Activated CD8-positive, alpha-beta memory T cell treated with anti-CD3 and anti-CD28 coated beads, Interleukin-2, amount 50 U/mL, for 48 hours (primary cell): Measurements from ENCODE around the gene SMYD3.

ENCODE experiments used
- DNase-seq: peaks from one replicate; pipeline ENCODE4 v3.0.0-alpha.2; 2020

Gene SMYD3

DNA sequence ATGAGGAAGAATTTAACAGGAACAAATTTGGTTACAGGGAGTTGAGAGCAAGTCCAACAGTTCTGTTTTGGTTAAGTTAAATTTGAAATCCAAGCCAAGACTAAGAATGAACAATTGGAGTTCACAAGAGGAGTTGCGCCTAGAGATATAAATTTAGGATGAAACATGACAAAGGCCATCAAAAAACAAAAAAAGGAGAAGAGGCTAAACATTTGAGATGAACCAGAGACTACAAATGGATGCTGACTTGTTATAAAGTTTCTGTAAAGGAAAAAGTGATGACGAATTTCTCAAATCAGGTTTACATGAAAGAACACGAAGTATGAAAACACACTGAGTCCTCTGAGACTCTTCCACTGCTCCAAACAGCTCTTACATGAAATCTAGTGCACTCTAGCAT lies 575.6 kb downstream of the SMYD3 start:
- no peak for DNase-seq

DNA sequence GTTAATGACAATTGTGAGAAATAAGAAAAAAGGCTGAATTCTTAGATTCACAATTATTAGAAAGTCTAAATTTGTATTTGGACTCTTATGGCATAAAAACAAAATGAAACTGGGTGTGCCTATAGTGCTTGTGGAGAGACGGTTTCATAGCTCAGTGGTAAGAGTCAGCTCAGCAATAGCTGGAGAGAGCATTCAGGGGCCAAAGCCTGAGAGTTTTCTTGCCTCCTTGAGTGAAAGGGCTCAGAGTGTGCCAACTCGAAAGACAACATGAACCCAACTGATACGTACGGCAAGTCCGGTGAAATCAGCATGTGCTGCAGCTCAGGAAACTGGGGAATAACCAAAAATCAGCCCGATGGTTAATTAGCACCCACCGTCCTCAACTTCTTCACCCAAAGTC lies 577.9 kb downstream of the SMYD3 start:
- no peak for DNase-seq

DNA sequence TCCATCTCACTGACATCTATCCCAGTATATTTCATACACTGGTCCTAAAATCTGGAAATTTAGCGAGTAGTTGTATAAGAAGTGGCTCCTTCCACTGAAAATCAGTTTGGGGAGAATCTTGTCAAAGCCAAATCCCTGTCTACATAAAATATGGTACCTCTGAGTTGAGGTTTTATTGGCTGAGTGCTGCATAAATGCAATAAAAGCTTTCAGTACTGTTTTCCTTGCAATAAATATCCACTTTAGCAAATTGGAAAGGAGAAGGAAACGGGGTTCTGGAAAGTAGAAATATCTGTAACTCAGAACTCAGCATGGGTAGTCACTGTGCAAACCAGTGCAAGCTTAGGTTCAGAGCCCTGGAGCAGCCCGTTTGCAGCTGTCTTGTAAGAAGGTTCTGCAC lies 580.2 kb downstream of the SMYD3 start:
- DNase-seq, result no peak

DNA sequence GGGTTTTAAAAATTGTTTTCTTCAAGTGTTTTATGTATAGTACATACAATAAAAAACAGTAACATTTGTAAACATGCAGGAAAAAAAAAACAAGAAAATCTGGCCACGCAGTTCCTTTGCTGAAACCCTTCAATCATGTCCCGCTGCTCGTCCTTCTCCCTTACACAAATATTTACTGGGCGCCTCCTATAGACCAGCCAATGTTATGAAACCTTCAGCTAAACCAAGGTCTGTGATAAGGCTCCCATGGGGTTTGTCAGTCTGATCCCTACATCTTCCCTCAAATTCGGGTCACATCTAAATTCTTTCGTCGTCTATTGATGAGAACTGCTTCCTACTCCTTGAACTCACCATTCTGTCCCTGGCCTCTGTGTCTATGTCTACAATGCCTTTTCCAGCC lies 583.9 kb downstream of the SMYD3 start:
- no peak for DNase-seq

DNA sequence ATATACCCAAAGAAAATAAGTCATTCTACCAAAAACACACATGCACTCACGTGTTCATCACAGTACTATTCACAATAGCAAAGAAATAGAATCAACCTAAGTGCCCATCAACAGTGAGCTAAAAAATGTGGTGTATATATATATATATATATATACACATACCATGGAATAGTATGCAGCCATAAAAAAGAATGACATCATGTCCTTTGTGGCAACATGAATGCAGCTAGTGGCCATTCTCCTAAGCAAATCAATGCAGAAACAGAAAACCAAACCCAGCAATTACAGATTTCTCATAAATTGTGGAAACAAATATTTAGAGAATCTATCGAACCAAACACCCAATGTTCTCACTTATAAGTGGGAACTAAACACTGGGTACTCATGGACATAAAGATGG lies 585.7 kb downstream of the SMYD3 start:
- DNase-seq, result no peak

DNA sequence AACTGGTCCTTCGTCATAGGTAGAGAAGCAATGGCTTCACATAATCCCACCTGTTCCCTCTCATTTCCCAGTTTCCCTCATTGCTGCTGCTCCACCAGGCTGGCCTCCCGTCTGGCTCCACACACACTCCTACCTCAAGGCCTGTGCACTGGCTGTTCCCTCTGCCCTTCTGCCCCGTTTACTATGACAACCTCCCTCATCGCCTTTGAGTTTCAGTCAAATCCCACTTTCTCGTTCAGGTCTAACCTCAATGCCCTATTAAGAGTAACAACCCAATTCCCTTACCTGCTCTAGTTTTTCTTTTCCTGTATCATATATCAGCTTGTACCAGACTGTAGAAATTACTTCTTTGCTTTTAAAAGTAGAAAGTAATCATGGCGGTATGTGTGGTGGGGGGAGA lies 589.7 kb downstream of the SMYD3 start:
- no peak for DNase-seq

DNA sequence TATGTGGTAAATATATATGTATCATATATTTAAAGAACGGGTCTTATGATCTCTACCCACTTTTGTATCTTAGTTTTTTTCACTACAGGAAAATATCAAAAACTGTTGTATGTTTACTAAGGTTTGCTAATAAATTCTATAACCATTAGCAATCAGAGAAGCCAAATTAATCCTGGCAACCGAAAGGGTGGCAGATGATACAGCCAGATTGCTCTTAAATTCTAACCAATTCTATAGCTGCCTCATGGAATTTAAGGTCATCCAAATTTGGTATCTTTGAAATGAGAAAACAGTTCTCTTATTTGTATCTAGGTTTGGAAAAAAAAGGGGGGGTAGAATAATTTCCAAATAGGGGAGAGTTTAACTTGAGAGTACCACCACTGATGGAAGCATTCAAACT lies 591.2 kb downstream of the SMYD3 start:
- no peak for DNase-seq

DNA sequence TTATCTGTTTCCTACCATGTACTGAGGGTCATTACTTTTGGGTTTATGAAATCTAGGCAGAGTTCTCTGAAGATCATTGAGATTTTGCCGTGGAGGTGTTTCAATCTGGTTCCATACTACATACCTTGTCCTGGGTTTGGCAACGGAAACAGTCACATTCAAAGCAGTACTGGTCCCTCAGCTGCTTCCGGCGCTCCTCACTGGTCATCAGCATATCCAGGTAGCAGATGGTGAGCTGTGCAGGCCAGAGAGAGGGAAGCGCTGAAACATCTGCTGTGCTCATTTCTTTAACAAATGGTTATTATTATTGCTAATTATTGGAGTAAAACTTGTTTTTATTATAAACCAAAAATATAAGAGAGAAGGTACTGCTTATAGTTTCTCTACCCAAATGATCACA lies 591.7 kb downstream of the SMYD3 start:
- no peak for DNase-seq

DNA sequence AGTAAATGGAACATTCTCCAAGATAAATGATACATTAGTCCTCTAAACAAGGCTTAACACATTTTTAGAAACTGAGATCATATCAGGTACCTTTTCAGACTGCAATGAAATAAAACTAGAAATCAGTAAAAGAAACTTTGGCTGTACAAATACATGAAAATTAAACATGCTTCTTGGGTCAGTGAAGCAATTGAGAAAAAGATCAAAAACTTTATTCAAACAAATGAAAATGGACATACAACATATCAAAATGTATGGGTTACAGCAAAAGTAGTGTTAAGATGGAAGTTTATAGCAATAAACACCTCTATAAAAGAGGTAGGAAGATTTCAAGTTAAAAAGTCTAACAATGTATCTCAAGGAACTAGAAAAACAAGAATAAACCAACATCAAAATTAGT lies 598.5 kb downstream of the SMYD3 start:
- no peak for DNase-seq

DNA sequence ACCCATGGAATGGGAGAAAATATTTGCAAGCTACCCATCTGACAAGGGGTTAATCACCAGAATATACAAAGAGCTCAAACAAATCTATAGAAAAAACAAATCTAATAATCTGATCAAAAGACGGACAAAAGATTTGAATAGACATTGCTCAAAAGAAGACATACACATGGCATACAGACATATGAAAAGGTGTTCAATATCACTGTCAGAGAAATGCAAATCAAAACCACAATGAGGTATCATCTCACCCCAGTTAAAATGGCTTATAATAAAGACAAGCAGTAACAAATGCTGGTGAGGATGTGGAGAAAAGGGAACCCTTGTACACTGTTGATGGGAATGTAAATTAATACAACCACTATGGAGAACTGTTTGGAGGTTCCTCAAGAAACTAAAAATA lies 600.9 kb downstream of the SMYD3 start:
- no peak for DNase-seq

DNA sequence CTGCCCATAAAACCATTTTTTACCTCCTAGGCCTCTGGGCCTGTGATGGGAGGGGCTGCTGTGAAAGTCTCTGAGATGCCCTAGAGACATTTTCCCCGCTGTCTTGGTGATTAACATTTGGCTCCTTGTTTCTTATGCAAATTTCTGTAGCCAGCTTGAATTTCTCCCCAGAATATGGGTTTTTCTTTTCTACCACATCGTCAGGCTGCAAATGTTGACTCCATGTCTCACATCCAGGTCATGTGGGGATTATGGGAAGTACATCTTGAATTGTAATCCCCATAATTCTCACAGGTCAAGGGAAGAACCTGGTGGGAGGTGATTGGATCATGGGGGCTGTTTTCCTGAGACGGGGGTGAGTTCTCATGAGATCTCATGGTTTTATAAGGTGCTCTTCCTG lies 603.2 kb downstream of the SMYD3 start:
- DNase-seq, result no peak

DNA sequence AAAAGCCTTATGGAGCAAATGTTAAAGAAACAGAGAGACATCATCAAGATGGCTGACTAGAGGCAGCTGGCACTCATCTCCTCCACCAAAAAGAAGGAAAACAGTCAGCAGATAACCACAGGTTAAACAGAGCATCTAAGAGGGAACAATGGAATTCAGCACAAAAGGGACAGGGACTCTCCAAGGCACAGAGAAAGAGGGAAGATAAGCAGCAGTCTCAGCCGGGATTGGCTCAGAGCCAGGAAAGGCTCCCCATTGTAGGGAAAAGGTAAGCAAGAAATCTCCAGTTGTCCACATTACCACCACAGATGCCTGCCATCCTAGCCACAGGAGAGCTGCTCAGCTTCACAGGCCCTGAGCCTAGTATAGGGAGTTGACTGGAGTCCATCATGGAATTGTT lies 605.5 kb downstream of the SMYD3 start:
- no peak for DNase-seq

DNA sequence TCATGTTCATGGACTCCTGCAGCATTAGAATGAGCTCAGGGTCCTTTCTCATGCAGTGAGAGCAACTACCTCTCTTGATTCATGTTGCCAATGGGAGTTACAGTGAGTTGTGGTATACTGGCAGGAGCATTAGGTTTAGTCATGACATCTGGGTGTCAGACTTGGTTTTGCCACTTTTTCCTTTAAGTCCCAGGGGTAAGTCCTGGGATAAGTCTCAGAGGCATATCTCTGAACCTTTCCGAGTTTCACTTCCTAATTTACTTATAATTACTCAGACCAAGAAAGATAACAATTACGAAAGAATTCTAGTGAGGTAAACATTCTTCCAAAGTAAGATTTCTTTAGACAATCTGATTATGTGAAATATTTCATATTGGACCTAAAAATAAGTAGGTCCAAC lies 606.0 kb downstream of the SMYD3 start:
- no peak for DNase-seq

DNA sequence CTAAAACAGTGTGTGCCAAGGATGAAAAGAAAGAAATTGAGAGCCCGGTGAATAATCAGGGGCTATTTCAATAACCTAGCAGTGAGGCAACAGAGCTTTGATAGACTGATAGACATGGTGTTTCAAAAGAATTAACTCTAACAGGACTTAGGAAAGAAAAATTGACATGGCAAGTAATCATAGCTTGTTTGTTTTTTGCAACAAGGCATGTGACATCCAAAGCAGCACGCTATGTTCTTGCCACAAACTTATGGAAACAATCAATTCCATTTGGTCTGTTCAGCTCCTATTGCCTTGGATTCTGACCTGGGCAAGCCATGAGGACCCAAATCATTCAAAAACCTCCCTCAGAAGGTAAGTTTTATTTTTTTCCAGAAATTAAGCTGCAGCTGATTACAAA lies 608.5 kb downstream of the SMYD3 start:
- DNase-seq, result no peak

DNA sequence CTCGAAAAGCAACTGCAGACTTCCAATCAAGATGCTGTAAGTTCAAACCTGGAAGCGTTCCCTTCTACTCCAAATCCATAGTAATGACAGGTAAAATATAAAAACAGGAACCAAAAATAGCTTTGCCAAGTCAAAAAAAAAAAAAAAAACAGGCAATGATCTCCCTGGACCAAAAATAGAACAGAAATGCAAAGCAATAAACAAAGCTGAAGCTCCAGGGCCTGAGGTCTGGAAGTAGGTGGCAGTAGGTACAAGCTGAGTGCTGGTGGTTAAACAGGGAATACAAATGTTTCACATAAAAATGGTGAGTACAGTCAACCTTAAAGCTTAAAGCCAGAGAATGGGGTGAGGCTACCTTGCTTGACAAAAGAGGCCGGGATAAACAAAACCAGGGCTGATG lies 610.8 kb downstream of the SMYD3 start:
- DNase-seq, result no peak

DNA sequence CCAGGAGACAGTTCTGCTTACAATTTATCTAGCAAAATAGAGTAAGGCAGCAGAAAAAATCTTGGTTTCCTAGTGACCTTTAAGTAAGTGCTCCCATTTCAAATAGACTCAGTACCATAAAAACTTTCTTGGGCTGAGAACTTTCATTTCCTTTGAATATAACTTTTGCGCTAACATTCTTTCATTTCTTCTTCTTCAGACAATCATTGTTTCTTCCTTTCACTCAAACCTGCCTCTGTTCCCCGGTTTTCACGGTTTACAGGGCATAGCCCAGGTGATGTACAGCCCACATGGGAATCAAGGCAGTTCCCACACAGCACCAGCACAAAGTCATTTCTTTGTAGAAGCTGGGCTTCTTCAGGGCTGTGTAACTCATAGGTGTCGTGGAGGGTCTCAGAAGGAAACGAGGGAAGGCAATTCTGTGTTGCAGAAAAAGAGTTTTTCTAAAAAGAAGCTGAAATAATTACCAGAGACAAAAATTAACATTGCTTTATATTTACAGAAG lies 611.6 kb downstream of the SMYD3 start:
- no peak for DNase-seq

DNA sequence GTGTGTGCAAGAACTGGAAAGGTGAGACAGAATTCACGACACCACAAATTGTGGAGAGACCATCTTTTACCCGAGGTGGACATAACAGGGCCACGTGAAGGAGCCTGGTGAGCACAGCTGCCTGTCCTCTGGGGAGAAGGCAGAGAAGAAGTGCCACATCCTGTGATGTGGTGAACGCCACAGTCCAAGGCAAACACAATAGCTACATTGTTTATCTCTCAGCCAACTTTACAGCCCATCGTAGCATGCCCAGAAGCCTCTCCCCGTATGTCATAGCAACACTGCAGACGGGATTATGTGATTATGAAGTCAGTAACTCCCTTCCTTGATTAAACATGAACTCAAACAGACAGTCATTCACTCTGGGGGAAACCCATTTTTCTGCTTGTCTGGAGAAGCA lies 612.2 kb downstream of the SMYD3 start:
- DNase-seq, result no peak

DNA sequence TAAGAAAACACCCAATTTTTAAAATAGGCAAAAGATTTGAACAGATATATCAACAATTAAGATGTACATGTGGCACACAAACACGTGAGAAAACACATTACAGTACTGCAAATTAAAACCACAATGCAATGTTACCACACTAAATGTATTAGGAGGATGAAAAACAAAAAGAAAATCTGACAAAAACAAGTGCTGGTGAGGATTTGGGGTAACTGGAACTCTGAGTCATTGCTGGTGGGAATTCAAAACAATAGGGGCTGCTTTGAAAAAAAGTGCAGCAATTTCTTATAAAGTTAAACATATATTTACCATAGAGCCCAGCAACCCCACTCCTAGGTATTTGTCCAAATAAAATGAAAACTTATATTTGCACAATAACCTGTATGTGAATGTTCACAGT lies 614.1 kb downstream of the SMYD3 start:
- no peak for DNase-seq

DNA sequence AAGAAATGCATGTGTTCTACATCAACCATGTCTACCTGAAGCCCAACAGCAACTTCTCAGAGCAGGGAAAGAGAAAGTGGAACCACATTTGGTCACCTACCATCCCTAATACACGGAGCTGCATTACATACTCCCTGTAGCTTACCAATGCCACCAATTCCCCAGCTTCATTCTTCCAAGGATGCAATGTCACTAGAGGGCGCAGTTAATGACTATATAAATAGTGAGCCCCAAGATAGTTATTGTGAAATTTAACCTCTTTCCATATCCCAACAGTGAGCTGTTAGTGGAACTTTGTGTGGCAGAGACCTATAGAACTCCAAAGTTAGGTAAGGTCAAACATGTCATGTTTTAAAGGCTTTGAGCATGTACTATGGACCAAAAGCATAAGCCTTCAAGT lies 618.3 kb downstream of the SMYD3 start:
- no peak for DNase-seq

DNA sequence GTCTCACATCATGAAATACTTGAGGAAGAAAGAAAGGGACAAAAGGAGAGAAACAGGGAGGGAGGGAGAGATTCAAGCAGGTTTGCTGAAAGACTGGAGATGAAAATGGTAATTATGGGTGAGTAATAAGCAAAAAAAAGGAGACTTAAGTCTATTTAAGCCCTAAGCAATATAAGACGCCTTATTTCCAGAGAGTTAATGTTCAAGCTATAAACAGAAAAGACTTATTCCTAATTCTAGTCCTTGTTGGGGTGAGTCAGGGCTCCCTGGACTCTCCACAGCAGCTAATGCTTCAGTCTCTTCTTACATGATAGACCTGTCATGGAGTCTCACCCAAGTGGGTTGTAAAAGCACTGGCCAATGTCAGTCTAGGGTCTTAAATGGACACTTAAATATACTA lies 619.2 kb downstream of the SMYD3 start:
- no peak for DNase-seq

DNA sequence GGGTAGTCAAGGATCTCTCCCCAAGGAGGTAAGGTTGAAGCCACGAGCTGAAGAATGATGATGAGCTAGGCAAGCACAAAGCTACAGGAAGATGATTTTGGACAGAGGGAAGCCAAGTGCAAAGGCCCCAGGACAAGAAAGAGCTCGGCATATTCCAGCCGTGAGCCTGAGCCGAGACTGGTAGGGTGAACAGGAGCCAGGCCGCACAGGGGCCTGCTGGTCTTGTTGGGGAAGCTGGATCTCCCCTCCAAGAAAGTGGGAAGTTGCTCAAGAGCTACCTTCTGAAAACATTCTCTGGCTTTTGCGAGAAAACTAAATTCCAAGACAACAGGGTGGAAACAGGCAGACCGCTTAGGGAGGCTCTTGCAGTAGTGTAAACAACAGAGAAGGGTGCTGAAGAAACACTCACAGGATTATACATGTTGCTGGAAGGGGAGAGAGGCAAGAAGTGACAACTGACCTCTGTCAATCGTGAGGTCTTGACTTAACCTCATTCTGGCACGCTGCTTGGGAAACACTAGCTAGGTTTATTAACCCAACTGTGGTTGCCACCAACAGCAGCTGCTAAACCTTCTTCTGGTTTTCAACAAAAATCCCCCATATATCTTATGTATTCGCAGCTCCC lies 625.2 kb downstream of the SMYD3 start:
- no peak for DNase-seq

DNA sequence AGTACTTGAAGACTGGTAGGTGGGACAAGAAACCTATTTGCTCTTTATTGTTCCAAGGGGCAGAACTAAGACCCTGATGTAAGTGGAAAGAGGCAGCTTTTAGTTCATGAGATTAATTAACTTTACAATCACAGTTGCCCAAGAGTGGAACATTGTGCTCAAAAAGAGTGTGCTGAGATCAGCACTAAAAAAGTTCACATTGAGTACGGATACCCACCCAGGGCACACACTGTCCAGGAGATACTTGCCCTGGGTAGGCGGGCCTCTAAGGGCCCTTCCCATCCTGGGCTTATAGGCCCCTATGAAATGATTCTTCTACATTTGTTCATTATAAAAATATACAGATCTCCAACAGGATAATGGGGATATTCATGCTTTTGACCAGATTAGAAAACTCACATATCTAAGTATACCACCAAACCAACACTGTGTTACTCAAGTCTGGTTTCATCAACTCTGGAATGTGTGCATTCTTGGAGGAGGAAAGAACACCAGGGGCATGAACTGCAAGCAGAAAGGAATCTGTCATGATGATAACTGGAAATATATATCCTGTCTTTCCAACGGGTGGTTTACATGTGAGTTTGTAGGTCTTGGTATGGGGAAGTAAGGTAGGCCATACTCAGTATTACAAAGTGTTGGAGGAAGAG lies 626.2 kb downstream of the SMYD3 start:
- DNase-seq, result no peak

DNA sequence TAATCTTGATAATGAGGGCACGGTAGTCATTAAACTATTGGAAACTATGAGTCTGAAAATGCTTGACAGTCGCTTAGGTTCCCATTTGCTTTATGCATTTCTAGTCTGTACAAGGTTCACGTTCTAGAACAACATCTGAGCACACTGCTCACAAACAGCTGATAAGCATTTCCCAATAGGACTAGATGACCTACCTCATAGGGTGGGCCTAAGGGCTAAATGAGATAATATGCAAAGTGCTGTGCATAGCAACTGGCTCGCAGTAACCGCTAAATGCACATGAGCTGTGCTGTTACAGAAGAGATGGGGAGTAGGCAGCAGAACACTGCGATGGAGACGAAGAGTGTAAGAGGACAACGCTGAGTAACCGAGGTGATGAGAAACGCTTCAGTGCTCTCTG lies 628.0 kb downstream of the SMYD3 start:
- no peak for DNase-seq

DNA sequence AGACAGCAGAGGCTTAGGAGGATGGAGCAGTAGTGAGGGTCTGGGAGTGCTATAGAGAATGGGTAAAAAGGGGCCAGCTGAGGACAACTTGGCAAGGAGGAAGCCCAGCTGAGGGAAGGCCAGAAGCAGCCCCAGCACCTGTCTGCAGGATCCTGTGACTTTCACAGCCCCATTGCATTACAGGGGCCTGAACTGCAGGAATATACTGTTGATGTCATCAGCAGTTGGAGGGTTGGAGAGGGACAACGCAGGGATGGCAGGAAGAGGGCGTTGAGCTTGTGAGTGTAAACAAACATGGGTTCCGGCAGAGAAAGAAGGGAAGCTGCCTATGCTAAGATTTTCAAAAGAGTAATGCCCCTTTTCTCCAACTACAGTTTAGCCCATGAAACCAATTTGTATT lies 628.5 kb downstream of the SMYD3 start:
- no peak for DNase-seq

DNA sequence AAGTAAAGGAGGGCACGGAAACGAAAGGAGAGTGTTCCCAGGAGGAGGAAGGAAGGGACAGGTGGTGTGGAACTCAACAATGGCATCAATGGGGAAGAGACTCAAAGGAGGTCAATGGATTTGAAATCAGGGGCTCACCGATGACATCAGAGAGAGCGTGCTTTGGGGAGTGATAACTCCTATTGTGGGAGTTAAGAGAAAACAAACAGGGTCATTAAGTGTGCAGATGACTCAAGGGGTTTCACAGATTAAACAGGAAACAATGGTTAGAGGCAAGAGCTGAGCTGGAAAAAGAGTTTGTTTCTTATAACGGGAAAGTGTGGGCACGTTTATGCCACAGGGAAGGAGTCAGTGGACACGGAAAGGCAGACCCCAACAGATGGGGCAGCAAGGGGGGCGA lies 629.1 kb downstream of the SMYD3 start:
- DNase-seq, result no peak
